Neural progenitor cell (in vitro differentiated cells): ENCODE data around the gene ZSWIM5. TPM values are rescaled to one million over a fixed set of nuclear protein-coding genes. Genes with fewer than 3 reads are reported as not detected.

Source experiments
- DNase-seq: peaks from one replicate; pipeline ENCODE4 v3.0.0-alpha.2; 2016; ENCODE audit warnings: low spot score
- H2AFZ ChIP-seq: fragments of 200-600 bp; sonication (generic); replicated peaks from 2 replicates; pipeline ENCODE4 v1.6.1; 2016; ENCODE audit warnings: antibody characterized with exemption
- H3F3A ChIP-seq: fragments of 200-600 bp; sonication (generic); 2 replicates; pipeline ENCODE4 v1.6.1; 2016; ENCODE audit warnings: antibody characterized with exemption, low read depth
- H3K27ac ChIP-seq: fragments of 200-600 bp; sonication (generic); 2 replicates; pipeline ENCODE4 v1.5.1; 2016; ENCODE audit warnings: mild to moderate bottlenecking
- H3K27me3 ChIP-seq: fragments of 200-600 bp; sonication (generic); 2 replicates; pipeline ENCODE4 v1.6.1; 2016; ENCODE audit warnings: mild to moderate bottlenecking, moderate library complexity
- H3K36me3 ChIP-seq: fragments of 200-600 bp; sonication (generic); 2 replicates; pipeline ENCODE4 v1.5.1; 2016
- H3K4me1 ChIP-seq: fragments of 200-600 bp; sonication (generic); 2 replicates; pipeline ENCODE4 v1.6.1; 2016; ENCODE audit warnings: mixed run types
- H3K4me2 ChIP-seq: fragments of 200-600 bp; sonication (generic); 2 replicates; pipeline ENCODE4 v1.6.1; 2016
- H3K4me3 ChIP-seq: fragments of 200-600 bp; sonication (generic); 2 replicates; pipeline ENCODE4 v1.5.1; 2016
- H3K79me2 ChIP-seq: fragments of 200-600 bp; sonication (generic); 2 replicates; pipeline ENCODE4 v1.6.1; 2016; ENCODE audit warnings: low read depth
- H3K9ac ChIP-seq: fragments of 200-600 bp; sonication (generic); 2 replicates; pipeline ENCODE4 v1.6.1; 2016
- H3K9me3 ChIP-seq: fragments of 200-600 bp; sonication (generic); 2 replicates; pipeline ENCODE4 v1.5.1; 2016; ENCODE audit warnings: low read depth
- H4K20me1 ChIP-seq: fragments of 200-600 bp; sonication (generic); 2 replicates; pipeline ENCODE4 v1.6.1; 2016; ENCODE audit warnings: low read depth
- H3K27ac Mint-ChIP-seq: 3 replicates; pipeline ENCODE4 v1.8.0; 2021; ENCODE audit warnings: mixed read lengths
- H3K27me3 Mint-ChIP-seq: 2 replicates; pipeline ENCODE4 v1.8.0; 2022; ENCODE audit warnings: low read depth, mild to moderate bottlenecking, inconsistent platforms, moderate library complexity, mixed read lengths; ENCODE audit not compliant: insufficient read depth
- H3K36me3 Mint-ChIP-seq: 3 replicates; pipeline ENCODE4 v1.8.0; 2021; ENCODE audit warnings: mixed read lengths
- H3K4me1 Mint-ChIP-seq: 3 replicates; pipeline ENCODE4 v1.8.0; 2021; ENCODE audit warnings: mixed read lengths
- H3K4me3 Mint-ChIP-seq: 3 replicates; pipeline ENCODE4 v1.8.0; 2021; ENCODE audit warnings: mild to moderate bottlenecking, moderate library complexity, mixed read lengths
- H3K9me3 Mint-ChIP-seq: 3 replicates; pipeline ENCODE4 v1.8.0; 2020; ENCODE audit warnings: mixed read lengths
- EZH2 ChIP-seq: fragments of 200-600 bp; sonication (generic); IDR thresholded peaks from 2 replicates; pipeline ENCODE4 v1.6.1; 2017; ENCODE audit warnings: antibody characterized with exemption, mild to moderate bottlenecking, moderate library complexity
- EZH2phosphoT487 ChIP-seq: fragments of 200-600 bp; sonication (generic); IDR thresholded peaks from 2 replicates; pipeline ENCODE4 v1.6.1; 2017; ENCODE audit warnings: antibody characterized with exemption
- total RNA-seq: library from RNA; depleted of rRNA; stranded (reverse); fragments of >200 nt; gene quantifications from 2 replicates; pipeline ENCODE4 v1.2.3, GENCODE V29; 2015; ENCODE audit warnings: low replicate concordance
- TF ChIP-seq, protein P1 (sequence below): fragments of 200-600 bp; sonication (generic); IDR thresholded peaks from 2 replicates; pipeline ENCODE4 v1.5.1; 2017; ENCODE audit warnings: antibody characterized with exemption, mild to moderate bottlenecking

ZSWIM5 gene
- total RNA-seq, 1 donor from 2014 or later, result 5.8 TPM

- TF ChIP-seq, protein P1, sequence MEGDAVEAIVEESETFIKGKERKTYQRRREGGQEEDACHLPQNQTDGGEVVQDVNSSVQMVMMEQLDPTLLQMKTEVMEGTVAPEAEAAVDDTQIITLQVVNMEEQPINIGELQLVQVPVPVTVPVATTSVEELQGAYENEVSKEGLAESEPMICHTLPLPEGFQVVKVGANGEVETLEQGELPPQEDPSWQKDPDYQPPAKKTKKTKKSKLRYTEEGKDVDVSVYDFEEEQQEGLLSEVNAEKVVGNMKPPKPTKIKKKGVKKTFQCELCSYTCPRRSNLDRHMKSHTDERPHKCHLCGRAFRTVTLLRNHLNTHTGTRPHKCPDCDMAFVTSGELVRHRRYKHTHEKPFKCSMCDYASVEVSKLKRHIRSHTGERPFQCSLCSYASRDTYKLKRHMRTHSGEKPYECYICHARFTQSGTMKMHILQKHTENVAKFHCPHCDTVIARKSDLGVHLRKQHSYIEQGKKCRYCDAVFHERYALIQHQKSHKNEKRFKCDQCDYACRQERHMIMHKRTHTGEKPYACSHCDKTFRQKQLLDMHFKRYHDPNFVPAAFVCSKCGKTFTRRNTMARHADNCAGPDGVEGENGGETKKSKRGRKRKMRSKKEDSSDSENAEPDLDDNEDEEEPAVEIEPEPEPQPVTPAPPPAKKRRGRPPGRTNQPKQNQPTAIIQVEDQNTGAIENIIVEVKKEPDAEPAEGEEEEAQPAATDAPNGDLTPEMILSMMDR, result no peak
- TF ChIP-seq EZH2phosphoT487 (no peak), EZH2 (no peak)
- H3K27ac ChIP-seq, result no peak overlapping the region
Measured at GRCh38 chr1:45009296-45009865, 197.0 kb downstream of the ZSWIM5 start.

GRCh38 chr1:45008516-45008915 is 197.9 kb downstream of the ZSWIM5 start:
- Histone ChIP-seq H3K27me3 (peaks cover 3% of the 10 kb centered on the region), H3K36me3 (no peaks in the 10 kb centered on the region), H3K9me3 (no peaks in the 10 kb centered on the region), H3K4me3 (no peak overlapping the region), H3K27ac (no peak overlapping the region), H3K9ac (no peak overlapping the region), H3K4me2 (no peak overlapping the region), H3F3A (peaks cover 7% of the 10 kb centered on the region), H4K20me1 (peaks cover 3% of the 10 kb centered on the region), H3K4me1 (peaks cover 5% of the 10 kb centered on the region), H3K79me2 (peaks cover 8% of the 10 kb centered on the region), H2AFZ (no peak overlapping the region)
- no peak for DNase-seq
- no peak overlapping the region for H3K27ac Mint-ChIP-seq
- peaks cover 2% of the 10 kb centered on the region for H3K27me3 Mint-ChIP-seq
- H3K4me3 Mint-ChIP-seq, result no peak overlapping the region
- no peak for TF ChIP-seq EZH2phosphoT487
- TF ChIP-seq, protein P1, result no peak
- TF ChIP-seq EZH2, result no peak
- H3K4me1 Mint-ChIP-seq, result peaks cover 26% of the 10 kb centered on the region
- peaks cover 6% of the 10 kb centered on the region for H3K36me3 Mint-ChIP-seq
- H3K9me3 Mint-ChIP-seq, result no peaks in the 10 kb centered on the region

More at GRCh38 chr1:45009296-45009865, 197.0 kb downstream of the ZSWIM5 start:
- Mint-ChIP-seq H3K9me3 (no peaks in the 10 kb centered on the region), H3K27ac (no peak overlapping the region), H3K27me3 (peaks cover 2% of the 10 kb centered on the region), H3K4me1 (peaks cover 34% of the 10 kb centered on the region), H3K36me3 (peaks cover 5% of the 10 kb centered on the region), H3K4me3 (peak overlapping the region; percentile 89)
- H4K20me1 ChIP-seq, result peaks cover 3% of the 10 kb centered on the region
- H3K79me2 ChIP-seq, result peaks cover 10% of the 10 kb centered on the region
- no peak overlapping the region for H3K4me3 ChIP-seq
- no peaks in the 10 kb centered on the region for H3K36me3 ChIP-seq
- H3F3A ChIP-seq, result peaks cover 7% of the 10 kb centered on the region
- no peak overlapping the region for H3K4me2 ChIP-seq
- peaks cover 3% of the 10 kb centered on the region for H3K27me3 ChIP-seq
- H3K9ac ChIP-seq, result no peak overlapping the region
- no peak for DNase-seq
- no peak overlapping the region for H2AFZ ChIP-seq
- H3K4me1 ChIP-seq, result peaks cover 5% of the 10 kb centered on the region
- H3K9me3 ChIP-seq, result no peaks in the 10 kb centered on the region

DNA sequence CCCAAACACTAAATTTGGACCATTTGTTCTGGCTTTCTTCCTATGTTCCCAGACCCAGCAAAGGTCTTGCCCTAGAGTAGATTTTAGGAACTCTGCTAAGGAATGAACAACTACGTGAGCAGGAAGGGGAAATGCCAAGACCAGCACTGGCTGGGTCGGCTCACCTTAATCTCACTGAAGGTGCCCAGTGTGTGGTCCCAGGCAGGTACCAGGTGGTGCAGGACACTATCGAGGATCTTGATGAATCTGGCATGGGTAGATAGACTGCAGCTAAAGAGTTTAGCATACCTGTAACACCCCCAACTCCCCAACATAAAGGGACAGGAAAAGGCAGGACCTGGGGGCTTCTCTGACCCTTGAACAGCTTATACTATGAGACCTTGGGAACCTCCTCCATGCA is 198.3 kb downstream of the ZSWIM5 start:
- no peak overlapping the region for H3K9ac ChIP-seq
- no peak overlapping the region for H3K4me3 ChIP-seq
- peaks cover under 1% of the 10 kb centered on the region for H3K27me3 Mint-ChIP-seq
- TF ChIP-seq, protein P1, result no peak
- no peak for TF ChIP-seq EZH2
- peaks cover 3% of the 10 kb centered on the region for H3K27me3 ChIP-seq
- H3K79me2 ChIP-seq, result peaks cover 4% of the 10 kb centered on the region
- no peak overlapping the region for H3K27ac ChIP-seq
- H3K4me2 ChIP-seq, result no peak overlapping the region
- H3K4me1 ChIP-seq, result peaks cover 5% of the 10 kb centered on the region
- H3K4me1 Mint-ChIP-seq, result peaks cover 24% of the 10 kb centered on the region
- H3K36me3 ChIP-seq, result no peaks in the 10 kb centered on the region
- no peak for DNase-seq
- no peak overlapping the region for H2AFZ ChIP-seq
- no peaks in the 10 kb centered on the region for H3K9me3 Mint-ChIP-seq
- H3K27ac Mint-ChIP-seq, result no peak overlapping the region
- peaks cover 8% of the 10 kb centered on the region for H3K36me3 Mint-ChIP-seq
- peaks cover 7% of the 10 kb centered on the region for H3F3A ChIP-seq
- no peak overlapping the region for H3K4me3 Mint-ChIP-seq
- no peaks in the 10 kb centered on the region for H3K9me3 ChIP-seq
- H4K20me1 ChIP-seq, result peaks cover 3% of the 10 kb centered on the region
